ENCODE measurements around the gene NUPR1. TPM values are rescaled to one million over a fixed set of nuclear protein-coding genes. Genes with fewer than 3 reads are reported as not detected.

The NUPR1 gene
- total and polyA plus RNA-seq, 2 of the 13 experiments (the other 11 are each of a cell fraction or from before 2014, with no cell fraction given) = 18.0 to 25.6 TPM

DNA sequence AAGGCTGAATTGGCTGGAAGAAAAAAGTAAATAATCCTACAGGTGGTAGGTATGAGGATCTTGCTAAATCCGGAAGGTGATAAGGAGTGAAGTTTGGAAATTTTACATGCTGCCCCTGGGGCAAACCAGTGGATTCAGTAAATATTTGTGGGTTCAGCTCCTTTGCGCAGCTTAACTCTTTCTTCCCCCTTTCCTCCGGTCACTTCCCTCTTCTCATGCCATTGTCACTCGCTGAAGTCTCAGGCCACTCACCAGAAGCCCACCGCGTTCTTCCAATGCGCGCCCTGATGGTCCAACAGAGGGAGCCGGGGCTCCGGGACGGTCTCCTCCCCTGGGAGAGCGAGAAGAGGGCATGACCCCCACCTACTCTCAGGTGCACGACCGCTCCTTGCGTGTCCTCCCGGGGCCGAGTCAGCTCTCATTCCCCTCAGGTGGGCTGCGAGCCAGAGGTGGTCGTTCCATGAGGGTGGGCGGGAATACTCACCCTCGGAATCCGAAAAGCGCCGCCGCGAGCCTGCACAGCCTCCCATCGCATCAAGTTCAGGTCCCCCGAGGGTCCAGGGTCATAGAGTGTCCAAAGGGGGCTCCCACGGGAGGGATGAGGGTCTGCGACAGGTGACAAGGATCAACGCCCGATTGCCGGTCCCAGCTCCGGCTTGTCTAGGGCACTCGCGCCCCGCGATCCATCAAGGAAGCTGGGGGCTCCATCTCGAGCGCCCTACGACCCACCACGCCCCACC is 47.4 kb downstream of the NUPR1 start (continued):
- TF ChIP-seq ZNF780A (CRISPR knock-in tag; IDR thresholded peaks at IDR 0.05) (peak; percentile 23; the same call in 1 of the 2 replicates), AGO1 (IDR thresholded peaks at IDR 0.05; ENCODE audit: low read depth, low read length, poor library complexity, severe bottlenecking) (no peak), TRIM24 (CRISPR knock-in tag; IDR thresholded peaks at IDR 0.05) (no peak), DMAP1 (CRISPR knock-in tag; IDR thresholded peaks at IDR 0.05) (peak; percentile 13; the same call in 1 of the 2 replicates), ZBTB2 (CRISPR knock-in tag; IDR thresholded peaks at IDR 0.05; ENCODE audit: low read depth) (no peak), ZSCAN5A (CRISPR knock-in tag; IDR thresholded peaks at IDR 0.05; ENCODE audit: borderline replicate concordance) (0 out of 2 replicates have a peak, but pooled peaks have one; percentile 5), ZNF678 (CRISPR knock-in tag; IDR thresholded peaks at IDR 0.05) (no peak), CBX1 (IDR thresholded peaks at IDR 0.05; ENCODE audit: low read depth) (no peak)
- TF ChIP-seq, protein P1, sequence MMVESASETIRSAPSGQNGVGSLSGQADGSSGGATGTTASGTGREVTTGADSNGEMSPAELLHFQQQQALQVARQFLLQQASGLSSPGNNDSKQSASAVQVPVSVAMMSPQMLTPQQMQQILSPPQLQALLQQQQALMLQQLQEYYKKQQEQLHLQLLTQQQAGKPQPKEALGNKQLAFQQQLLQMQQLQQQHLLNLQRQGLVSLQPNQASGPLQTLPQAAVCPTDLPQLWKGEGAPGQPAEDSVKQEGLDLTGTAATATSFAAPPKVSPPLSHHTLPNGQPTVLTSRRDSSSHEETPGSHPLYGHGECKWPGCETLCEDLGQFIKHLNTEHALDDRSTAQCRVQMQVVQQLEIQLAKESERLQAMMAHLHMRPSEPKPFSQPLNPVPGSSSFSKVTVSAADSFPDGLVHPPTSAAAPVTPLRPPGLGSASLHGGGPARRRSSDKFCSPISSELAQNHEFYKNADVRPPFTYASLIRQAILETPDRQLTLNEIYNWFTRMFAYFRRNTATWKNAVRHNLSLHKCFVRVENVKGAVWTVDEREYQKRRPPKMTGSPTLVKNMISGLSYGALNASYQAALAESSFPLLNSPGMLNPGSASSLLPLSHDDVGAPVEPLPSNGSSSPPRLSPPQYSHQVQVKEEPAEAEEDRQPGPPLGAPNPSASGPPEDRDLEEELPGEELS (CRISPR knock-in tag; IDR thresholded peaks at IDR 0.05) = peak; percentile 20; the same call in 1 of the 2 replicates
- TF ChIP-seq, protein P2, sequence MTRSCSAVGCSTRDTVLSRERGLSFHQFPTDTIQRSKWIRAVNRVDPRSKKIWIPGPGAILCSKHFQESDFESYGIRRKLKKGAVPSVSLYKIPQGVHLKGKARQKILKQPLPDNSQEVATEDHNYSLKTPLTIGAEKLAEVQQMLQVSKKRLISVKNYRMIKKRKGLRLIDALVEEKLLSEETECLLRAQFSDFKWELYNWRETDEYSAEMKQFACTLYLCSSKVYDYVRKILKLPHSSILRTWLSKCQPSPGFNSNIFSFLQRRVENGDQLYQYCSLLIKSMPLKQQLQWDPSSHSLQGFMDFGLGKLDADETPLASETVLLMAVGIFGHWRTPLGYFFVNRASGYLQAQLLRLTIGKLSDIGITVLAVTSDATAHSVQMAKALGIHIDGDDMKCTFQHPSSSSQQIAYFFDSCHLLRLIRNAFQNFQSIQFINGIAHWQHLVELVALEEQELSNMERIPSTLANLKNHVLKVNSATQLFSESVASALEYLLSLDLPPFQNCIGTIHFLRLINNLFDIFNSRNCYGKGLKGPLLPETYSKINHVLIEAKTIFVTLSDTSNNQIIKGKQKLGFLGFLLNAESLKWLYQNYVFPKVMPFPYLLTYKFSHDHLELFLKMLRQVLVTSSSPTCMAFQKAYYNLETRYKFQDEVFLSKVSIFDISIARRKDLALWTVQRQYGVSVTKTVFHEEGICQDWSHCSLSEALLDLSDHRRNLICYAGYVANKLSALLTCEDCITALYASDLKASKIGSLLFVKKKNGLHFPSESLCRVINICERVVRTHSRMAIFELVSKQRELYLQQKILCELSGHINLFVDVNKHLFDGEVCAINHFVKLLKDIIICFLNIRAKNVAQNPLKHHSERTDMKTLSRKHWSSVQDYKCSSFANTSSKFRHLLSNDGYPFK (CRISPR knock-in tag; IDR thresholded peaks at IDR 0.05; ENCODE audit: borderline replicate concordance) = peak; percentile 14; the same call in 1 of the 2 replicates
- TF ChIP-seq, protein P3, sequence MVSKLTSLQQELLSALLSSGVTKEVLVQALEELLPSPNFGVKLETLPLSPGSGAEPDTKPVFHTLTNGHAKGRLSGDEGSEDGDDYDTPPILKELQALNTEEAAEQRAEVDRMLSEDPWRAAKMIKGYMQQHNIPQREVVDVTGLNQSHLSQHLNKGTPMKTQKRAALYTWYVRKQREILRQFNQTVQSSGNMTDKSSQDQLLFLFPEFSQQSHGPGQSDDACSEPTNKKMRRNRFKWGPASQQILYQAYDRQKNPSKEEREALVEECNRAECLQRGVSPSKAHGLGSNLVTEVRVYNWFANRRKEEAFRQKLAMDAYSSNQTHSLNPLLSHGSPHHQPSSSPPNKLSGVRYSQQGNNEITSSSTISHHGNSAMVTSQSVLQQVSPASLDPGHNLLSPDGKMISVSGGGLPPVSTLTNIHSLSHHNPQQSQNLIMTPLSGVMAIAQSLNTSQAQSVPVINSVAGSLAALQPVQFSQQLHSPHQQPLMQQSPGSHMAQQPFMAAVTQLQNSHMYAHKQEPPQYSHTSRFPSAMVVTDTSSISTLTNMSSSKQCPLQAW (CRISPR knock-in tag; IDR thresholded peaks at IDR 0.05) = peak; percentile 29; the same call in 1 of the 2 replicates
